Stimulated activated CD8-positive, alpha-beta memory T cell treated with anti-CD3 and anti-CD28 coated beads, Interleukin-7, amount 100 ng/mL, for 4 hours (primary cell): Measurements from ENCODE around the gene SDC3.

Source experiments
- DNase-seq, 2 donors: peaks; one replicate each; pipeline ENCODE4 v3.0.0-alpha.2; 2020; ENCODE audit warnings: low read depth in 2 of 2

SDC3 gene

GRCh38 chr1:30928789-30929134 is 20.2 kb upstream of the SDC3 start:
- DNase-seq: no peak

- no peak for DNase-seq
Observed at GRCh38 chr1:30928171-30928570, 19.6 kb upstream of the SDC3 start.

GRCh38 chr1:30927448-30927847 is 18.9 kb upstream of the SDC3 start:
- DNase-seq: no peak

- DNase-seq: no peak
Observed at GRCh38 chr1:30923597-30923996, 15.0 kb upstream of the SDC3 start.

GRCh38 chr1:30920827-30921226 is 12.3 kb upstream of the SDC3 start:
- DNase-seq: no peak

GRCh38 chr1:30919025-30919881 is 10.7 kb upstream of the SDC3 start:
- no peak for DNase-seq

- no peak for DNase-seq
Observed at GRCh38 chr1:30916296-30916695, 7.7 kb upstream of the SDC3 start.

- DNase-seq: no peak
Observed at GRCh38 chr1:30915491-30916230, 7.1 kb upstream of the SDC3 start.

GRCh38 chr1:30914931-30915330 is 6.4 kb upstream of the SDC3 start:
- DNase-seq: no peak

- DNase-seq: no peak
Observed at GRCh38 chr1:30914587-30914922, 6.0 kb upstream of the SDC3 start.

GRCh38 chr1:30912913-30913652 is 4.5 kb upstream of the SDC3 start:
- DNase-seq: no peak

- no peak for DNase-seq
Observed at GRCh38 chr1:30912224-30912623, 3.7 kb upstream of the SDC3 start.

GRCh38 chr1:30911059-30911954 is 2.7 kb upstream of the SDC3 start:
- DNase-seq: no peak

- DNase-seq: no peak
Observed at GRCh38 chr1:30909365-30910068, 959 bp upstream of the SDC3 start.

GRCh38 chr1:30908316-30908695 is 252 bp downstream of the SDC3 start:
- no peak for DNase-seq

GRCh38 chr1:30907481-30908315 is 860 bp downstream of the SDC3 start:
- DNase-seq: no peak

- DNase-seq: no peak
Observed at GRCh38 chr1:30906631-30907441, 1.7 kb downstream of the SDC3 start.

GRCh38 chr1:30905916-30906620 is 2.5 kb downstream of the SDC3 start:
- DNase-seq: no peak

- no peak for DNase-seq
Observed at GRCh38 chr1:30905403-30905802, 3.2 kb downstream of the SDC3 start.
